Measurements from ENCODE around the gene SLC43A3.

Gene SLC43A3

GRCh38 chr11:57360991-57361390 is 65.9 kb downstream of the SLC43A3 start:
- Histone ChIP-seq H2BK120ac (ENCODE audit: low read depth, low read length) (no peak overlapping the region), H3K23ac (ENCODE audit: low read length in 2 of 2) (no peak overlapping the region), H2AFZ (ENCODE audit: low read depth, low read length) (no peak overlapping the region), H3K9ac (ENCODE audit: low read length) (no peak overlapping the region), H2AK5ac (ENCODE audit: low read length, severe bottlenecking) (no peak overlapping the region), H2BK15ac (ENCODE audit: low read depth, poor library complexity, severe bottlenecking) (no peak overlapping the region), H3K4me2 (ENCODE audit: low read length, poor library complexity, severe bottlenecking) (no peak overlapping the region), H4K91ac (ENCODE audit: low read length) (no peak overlapping the region), H3K18ac (ENCODE audit: low read depth in 1 of 2, low read length in 2 of 2) (no peak overlapping the region), H3K27me3 (ENCODE audit: control insufficient read depth in 1 of 2, insufficient read depth in 1 of 2, low read length in 2 of 2) (peaks cover 5 to 46% of the 10 kb centered on the region in 2 experiments), H2BK5ac (ENCODE audit: low read depth, low read length, poor library complexity, severe bottlenecking) (no peak overlapping the region), H4K8ac (ENCODE audit: low read length) (no peak overlapping the region), H3K27ac (ENCODE audit: low read length, poor library complexity, severe bottlenecking) (no peak overlapping the region), H3K36me3 (ENCODE audit: control insufficient read depth in 1 of 2, insufficient read depth in 2 of 2, low read depth in 1 of 2, low read length in 2 of 2) (no peaks in the 10 kb centered on the region), H3K14ac (ENCODE audit: low read length in 2 of 2) (no peak overlapping the region), H3K4ac (ENCODE audit: low read depth in 1 of 2, low read length in 2 of 2) (no peak overlapping the region), H3K9me3 (ENCODE audit: control insufficient read depth, low read length) (no peaks in the 10 kb centered on the region), H3K4me3 (ENCODE audit: insufficient read depth in 1 of 2, low read depth in 1 of 2, low read length in 2 of 2) (no peak overlapping the region), H3K4me1 (ENCODE audit: control insufficient read depth, insufficient read depth, low read depth, low read length) (peaks cover 2% of the 10 kb centered on the region), H3K79me1 (replicated peaks; ENCODE audit: low read length, poor library complexity, severe bottlenecking) (no peaks in the 10 kb centered on the region), H2BK12ac (ENCODE audit: low read length in 2 of 2) (no peak overlapping the region)
- no peak for DNase-seq
- 76% methylated on average over 7 of the region's 8 CpGs for WGBS

- H3K79me1 ChIP-seq (replicated peaks; ENCODE audit: low read length, poor library complexity, severe bottlenecking) = no peaks in the 10 kb centered on the region
- H2BK120ac ChIP-seq (ENCODE audit: low read depth, low read length) = no peak overlapping the region
- H2BK5ac ChIP-seq (ENCODE audit: low read depth, low read length, poor library complexity, severe bottlenecking) = no peak overlapping the region
- H3K27me3 ChIP-seq (ENCODE audit: control insufficient read depth in 1 of 2, insufficient read depth in 1 of 2, low read length in 2 of 2) = peaks cover 5 to 37% of the 10 kb centered on the region in 2 experiments
- H3K27ac ChIP-seq (ENCODE audit: low read length, poor library complexity, severe bottlenecking) = no peak overlapping the region
- H2AFZ ChIP-seq (ENCODE audit: low read depth, low read length) = no peak overlapping the region
- H3K4me2 ChIP-seq (ENCODE audit: low read length, poor library complexity, severe bottlenecking) = no peak overlapping the region
- H3K36me3 ChIP-seq (ENCODE audit: control insufficient read depth in 1 of 2, insufficient read depth in 2 of 2, low read depth in 1 of 2, low read length in 2 of 2) = no peaks in the 10 kb centered on the region
- H2BK12ac ChIP-seq (ENCODE audit: low read length in 2 of 2) = no peak overlapping the region
- H2AK5ac ChIP-seq (ENCODE audit: low read length, severe bottlenecking) = no peak overlapping the region
- H2BK15ac ChIP-seq (ENCODE audit: low read depth, poor library complexity, severe bottlenecking) = no peak overlapping the region
- no peak overlapping the region for H3K23ac ChIP-seq (ENCODE audit: low read length in 2 of 2)
- H3K4ac ChIP-seq (ENCODE audit: low read depth in 1 of 2, low read length in 2 of 2) = no peak overlapping the region
- WGBS = 80% methylated on average over 9 of the region's 9 CpGs
- peaks cover 2% of the 10 kb centered on the region for H3K4me1 ChIP-seq (ENCODE audit: control insufficient read depth, insufficient read depth, low read depth, low read length)
- H4K8ac ChIP-seq (ENCODE audit: low read length) = no peak overlapping the region
- DNase-seq = no peak
- H3K18ac ChIP-seq (ENCODE audit: low read depth in 1 of 2, low read length in 2 of 2) = no peak overlapping the region
- no peak overlapping the region for H3K4me3 ChIP-seq (ENCODE audit: insufficient read depth in 1 of 2, low read depth in 1 of 2, low read length in 2 of 2)
- H3K9me3 ChIP-seq (ENCODE audit: control insufficient read depth, low read length) = no peaks in the 10 kb centered on the region
- no peak overlapping the region for H3K14ac ChIP-seq (ENCODE audit: low read length in 2 of 2)
- H3K9ac ChIP-seq (ENCODE audit: low read length) = no peak overlapping the region
- H4K91ac ChIP-seq (ENCODE audit: low read length) = no peak overlapping the region
Measured at GRCh38 chr11:57359896-57360690, 66.8 kb downstream of the SLC43A3 start.

- Histone ChIP-seq H2BK12ac (ENCODE audit: low read length in 2 of 2) (no peak overlapping the region), H3K4me1 (ENCODE audit: control insufficient read depth, insufficient read depth, low read depth, low read length) (peaks cover 2% of the 10 kb centered on the region), H3K27me3 (ENCODE audit: control insufficient read depth in 1 of 2, insufficient read depth in 1 of 2, low read length in 2 of 2) (peaks cover 5 to 38% of the 10 kb centered on the region in 2 experiments), H3K79me1 (replicated peaks; ENCODE audit: low read length, poor library complexity, severe bottlenecking) (no peaks in the 10 kb centered on the region), H2AFZ (ENCODE audit: low read depth, low read length) (no peak overlapping the region), H2BK120ac (ENCODE audit: low read depth, low read length) (no peak overlapping the region), H4K8ac (ENCODE audit: low read length) (no peak overlapping the region), H3K18ac (ENCODE audit: low read depth in 1 of 2, low read length in 2 of 2) (no peak overlapping the region), H3K9ac (ENCODE audit: low read length) (no peak overlapping the region), H2AK5ac (ENCODE audit: low read length, severe bottlenecking) (no peak overlapping the region), H3K36me3 (ENCODE audit: control insufficient read depth in 1 of 2, insufficient read depth in 2 of 2, low read depth in 1 of 2, low read length in 2 of 2) (no peaks in the 10 kb centered on the region), H3K23ac (ENCODE audit: low read length in 2 of 2) (no peak overlapping the region), H4K91ac (ENCODE audit: low read length) (no peak overlapping the region), H3K4me3 (ENCODE audit: insufficient read depth in 1 of 2, low read depth in 1 of 2, low read length in 2 of 2) (no peak overlapping the region), H3K4me2 (ENCODE audit: low read length, poor library complexity, severe bottlenecking) (no peak overlapping the region), H2BK15ac (ENCODE audit: low read depth, poor library complexity, severe bottlenecking) (no peak overlapping the region), H3K27ac (ENCODE audit: low read length, poor library complexity, severe bottlenecking) (no peak overlapping the region), H3K4ac (ENCODE audit: low read depth in 1 of 2, low read length in 2 of 2) (no peak overlapping the region), H3K14ac (ENCODE audit: low read length in 2 of 2) (no peak overlapping the region), H3K9me3 (ENCODE audit: control insufficient read depth, low read length) (no peaks in the 10 kb centered on the region), H2BK5ac (ENCODE audit: low read depth, low read length, poor library complexity, severe bottlenecking) (no peak overlapping the region)
- 91% methylated on average over 5 of the region's 5 CpGs for WGBS
- no peak for DNase-seq
Measured at GRCh38 chr11:57359396-57359795, 67.5 kb downstream of the SLC43A3 start.

GRCh38 chr11:57358991-57359390 is 67.9 kb downstream of the SLC43A3 start:
- no peak for DNase-seq
- no peak overlapping the region for H4K8ac ChIP-seq (ENCODE audit: low read length)
- no peak overlapping the region for H3K14ac ChIP-seq (ENCODE audit: low read length in 2 of 2)
- no peak overlapping the region for H2BK12ac ChIP-seq (ENCODE audit: low read length in 2 of 2)
- H3K36me3 ChIP-seq (ENCODE audit: control insufficient read depth in 1 of 2, insufficient read depth in 2 of 2, low read depth in 1 of 2, low read length in 2 of 2) = no peaks in the 10 kb centered on the region
- no peak overlapping the region for H2AK5ac ChIP-seq (ENCODE audit: low read length, severe bottlenecking)
- H3K79me1 ChIP-seq (replicated peaks; ENCODE audit: low read length, poor library complexity, severe bottlenecking) = no peaks in the 10 kb centered on the region
- H3K4me2 ChIP-seq (ENCODE audit: low read length, poor library complexity, severe bottlenecking) = no peak overlapping the region
- H2BK5ac ChIP-seq (ENCODE audit: low read depth, low read length, poor library complexity, severe bottlenecking) = no peak overlapping the region
- H3K27ac ChIP-seq (ENCODE audit: low read length, poor library complexity, severe bottlenecking) = no peak overlapping the region
- peaks cover 2% of the 10 kb centered on the region for H3K4me1 ChIP-seq (ENCODE audit: control insufficient read depth, insufficient read depth, low read depth, low read length)
- H2AFZ ChIP-seq (ENCODE audit: low read depth, low read length) = no peak overlapping the region
- H3K9ac ChIP-seq (ENCODE audit: low read length) = no peak overlapping the region
- H3K9me3 ChIP-seq (ENCODE audit: control insufficient read depth, low read length) = no peaks in the 10 kb centered on the region
- H3K4ac ChIP-seq (ENCODE audit: low read depth in 1 of 2, low read length in 2 of 2) = no peak overlapping the region
- no peak overlapping the region for H2BK120ac ChIP-seq (ENCODE audit: low read depth, low read length)
- WGBS = 87% methylated on average over 9 of the region's 9 CpGs
- H4K91ac ChIP-seq (ENCODE audit: low read length) = no peak overlapping the region
- H3K18ac ChIP-seq (ENCODE audit: low read depth in 1 of 2, low read length in 2 of 2) = no peak overlapping the region
- H3K23ac ChIP-seq (ENCODE audit: low read length in 2 of 2) = no peak overlapping the region
- H2BK15ac ChIP-seq (ENCODE audit: low read depth, poor library complexity, severe bottlenecking) = no peak overlapping the region
- H3K27me3 ChIP-seq (ENCODE audit: control insufficient read depth in 1 of 2, insufficient read depth in 1 of 2, low read length in 2 of 2) = peaks cover 1 to 39% of the 10 kb centered on the region in 2 experiments
- H3K4me3 ChIP-seq (ENCODE audit: insufficient read depth in 1 of 2, low read depth in 1 of 2, low read length in 2 of 2) = no peak overlapping the region
